Neutrophil (primary cell): Measurements from ENCODE around the gene KCND2.

Source experiments
- H3K27ac ChIP-seq: fragments of 200-600 bp; sonication (generic); 2 replicates; pipeline ENCODE4 v1.5.1; 2016; ENCODE audit warnings: mild to moderate bottlenecking, moderate library complexity
- H3K27me3 ChIP-seq: fragments of 200-600 bp; sonication (generic); 2 replicates; pipeline ENCODE4 v1.6.0; 2016; ENCODE audit warnings: mild to moderate bottlenecking
- H3K36me3 ChIP-seq: fragments of 200-600 bp; sonication (generic); 2 replicates; pipeline ENCODE4 v1.5.1; 2017
- H3K4me1 ChIP-seq, 2 experiments: fragments of 200-600 bp in 1 of 2; sonication (generic) in 1 of 2; 1 replicate in 1 of 2; 2 replicates in 1 of 2; pipeline versions ENCODE4 v1.5.1 to v1.6.1; 2013 to 2016; ENCODE audit warnings: low read depth in 1 of 2, low read length in 1 of 2, mild to moderate bottlenecking in 1 of 2, moderate library complexity in 1 of 2; ENCODE audit not compliant: control insufficient read depth in 1 of 2, insufficient read depth in 1 of 2
- H3K4me3 ChIP-seq, 2 experiments: fragments of 200-600 bp in 1 of 2; sonication (generic) in 1 of 2; 1 replicate in 1 of 2; 2 replicates in 1 of 2; pipeline ENCODE4 v1.5.1; 2013 to 2016; ENCODE audit warnings: low read depth in 1 of 2, low read length in 1 of 2, mild to moderate bottlenecking in 1 of 2, moderate library complexity in 1 of 2
- H3K9me3 ChIP-seq: fragments of 200-600 bp; sonication (generic); 2 replicates; pipeline ENCODE4 v1.5.1; 2016
- TF ChIP-seq, protein P1 (sequence below): fragments of 200-600 bp; sonication (generic); IDR thresholded peaks from 2 replicates; pipeline ENCODE4 v1.5.1; 2016; ENCODE audit warnings: antibody characterized with exemption

The KCND2 gene

DNA sequence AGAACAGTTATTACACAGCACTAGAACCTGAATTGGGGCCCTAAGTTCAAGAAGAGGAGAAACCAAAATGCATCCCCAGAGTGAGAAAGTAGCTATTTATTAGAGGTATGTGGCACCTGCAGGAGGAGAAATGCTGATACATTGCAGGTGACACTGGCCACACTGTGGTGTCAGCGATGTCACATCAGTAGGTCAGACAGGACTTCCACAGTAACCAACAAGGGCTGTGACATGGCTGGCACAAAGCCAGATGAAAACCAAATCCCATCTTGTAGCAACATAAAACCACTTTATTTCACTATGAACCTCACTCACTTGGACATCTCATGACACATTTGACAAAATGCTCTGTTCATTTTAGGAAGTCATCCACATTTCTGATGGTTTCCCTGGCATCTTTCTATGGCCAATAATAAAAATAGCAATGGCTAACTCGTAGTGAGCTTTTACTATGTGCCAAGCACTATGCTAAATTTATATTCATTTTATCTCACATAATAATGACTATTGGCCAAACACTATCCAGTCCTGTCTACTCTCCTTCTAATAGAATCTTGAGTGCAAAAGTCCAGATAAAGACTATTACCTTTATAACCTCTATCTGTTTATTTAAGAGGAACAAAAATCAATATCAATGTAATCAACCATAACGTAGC lies 430.7 kb downstream of the KCND2 start:
- Histone ChIP-seq H3K9me3 (no peaks in the 10 kb centered on the region), H3K27ac (no peak overlapping the region), H3K36me3 (no peaks in the 10 kb centered on the region), H3K27me3 (peaks cover 3% of the 10 kb centered on the region), H3K4me1 (no peaks in the 10 kb centered on the region), H3K4me3 (no peak overlapping the region)
- TF ChIP-seq, protein P1, sequence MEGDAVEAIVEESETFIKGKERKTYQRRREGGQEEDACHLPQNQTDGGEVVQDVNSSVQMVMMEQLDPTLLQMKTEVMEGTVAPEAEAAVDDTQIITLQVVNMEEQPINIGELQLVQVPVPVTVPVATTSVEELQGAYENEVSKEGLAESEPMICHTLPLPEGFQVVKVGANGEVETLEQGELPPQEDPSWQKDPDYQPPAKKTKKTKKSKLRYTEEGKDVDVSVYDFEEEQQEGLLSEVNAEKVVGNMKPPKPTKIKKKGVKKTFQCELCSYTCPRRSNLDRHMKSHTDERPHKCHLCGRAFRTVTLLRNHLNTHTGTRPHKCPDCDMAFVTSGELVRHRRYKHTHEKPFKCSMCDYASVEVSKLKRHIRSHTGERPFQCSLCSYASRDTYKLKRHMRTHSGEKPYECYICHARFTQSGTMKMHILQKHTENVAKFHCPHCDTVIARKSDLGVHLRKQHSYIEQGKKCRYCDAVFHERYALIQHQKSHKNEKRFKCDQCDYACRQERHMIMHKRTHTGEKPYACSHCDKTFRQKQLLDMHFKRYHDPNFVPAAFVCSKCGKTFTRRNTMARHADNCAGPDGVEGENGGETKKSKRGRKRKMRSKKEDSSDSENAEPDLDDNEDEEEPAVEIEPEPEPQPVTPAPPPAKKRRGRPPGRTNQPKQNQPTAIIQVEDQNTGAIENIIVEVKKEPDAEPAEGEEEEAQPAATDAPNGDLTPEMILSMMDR, result no peak

DNA sequence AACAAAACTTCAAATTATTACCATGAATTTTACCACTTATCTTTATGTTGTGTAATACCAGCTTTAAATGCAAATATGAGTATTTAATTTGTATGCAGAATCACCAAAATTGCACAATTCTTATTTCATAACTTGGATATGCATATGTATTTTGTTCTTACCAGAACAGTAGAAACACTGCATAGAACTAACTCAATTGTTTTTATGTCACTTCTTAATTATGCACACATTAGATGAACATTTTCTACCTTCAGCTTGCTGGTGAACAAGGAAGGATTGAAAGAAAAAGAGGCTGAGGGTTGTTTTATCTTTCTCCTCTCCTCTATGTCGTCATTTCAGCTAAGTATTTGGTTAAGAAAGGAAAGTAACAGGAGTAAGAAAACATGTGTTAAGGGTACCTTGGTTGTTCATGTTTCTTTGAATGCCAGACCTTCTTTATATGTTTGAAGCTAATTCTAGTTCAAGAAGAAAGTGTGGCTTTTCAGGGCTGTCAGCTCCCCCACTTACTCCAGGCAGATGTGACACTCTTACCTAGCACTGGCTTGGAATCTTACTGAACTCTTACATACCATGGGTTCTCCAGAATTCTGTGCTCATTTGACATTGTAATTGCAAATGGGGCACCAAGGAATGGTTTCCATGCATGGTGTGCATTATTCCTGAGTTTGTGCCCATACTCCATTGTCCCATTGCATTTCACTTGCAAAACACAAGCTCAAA lies 436.4 kb downstream of the KCND2 start:
- H3K36me3 ChIP-seq, result no peaks in the 10 kb centered on the region
- no peak overlapping the region for H3K4me3 ChIP-seq
- no peaks in the 10 kb centered on the region for H3K9me3 ChIP-seq
- no peaks in the 10 kb centered on the region for H3K4me1 ChIP-seq
- no peak overlapping the region for H3K27ac ChIP-seq
- TF ChIP-seq, protein P1, result no peak
- peaks cover 3% of the 10 kb centered on the region for H3K27me3 ChIP-seq

DNA sequence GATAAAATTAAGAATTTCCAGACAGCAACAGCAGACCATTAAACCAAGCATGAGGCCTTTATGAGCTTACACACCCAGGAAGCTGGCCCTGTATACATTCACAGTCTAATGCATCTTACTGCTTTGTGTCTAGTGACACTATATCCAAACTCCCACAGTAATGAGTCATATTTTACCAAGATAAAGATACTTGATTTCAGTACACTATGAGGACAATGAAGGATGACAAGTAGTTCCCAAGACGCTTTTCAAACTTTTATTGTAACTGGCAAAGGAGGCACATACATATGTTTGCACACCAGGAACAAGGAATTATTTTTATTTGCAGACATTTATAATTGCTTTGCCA lies 437.0 kb downstream of the KCND2 start:
- Histone ChIP-seq H3K27ac (no peak overlapping the region), H3K4me3 (no peak overlapping the region), H3K27me3 (peaks cover 3% of the 10 kb centered on the region), H3K4me1 (no peaks in the 10 kb centered on the region), H3K9me3 (no peaks in the 10 kb centered on the region), H3K36me3 (no peaks in the 10 kb centered on the region)
- TF ChIP-seq, protein P1, result no peak

DNA sequence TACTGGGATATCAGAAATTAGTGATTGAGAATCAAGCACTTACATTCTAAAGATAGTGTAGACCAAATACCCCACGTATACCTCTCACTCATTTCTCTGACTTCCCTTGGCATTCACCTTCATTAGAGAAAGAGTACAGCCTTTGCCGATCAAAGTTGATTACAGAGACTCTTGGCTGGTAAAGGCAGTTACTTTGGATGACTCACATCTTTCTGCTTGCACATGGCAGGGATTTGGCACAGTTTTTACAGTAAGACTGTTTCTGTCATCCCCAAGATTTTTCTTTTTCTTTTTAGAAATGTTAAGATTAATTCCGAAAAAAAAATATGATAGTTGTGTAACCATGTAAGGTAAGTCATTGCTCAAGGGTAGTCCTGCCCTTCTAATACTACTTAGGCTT lies 442.0 kb downstream of the KCND2 start:
- TF ChIP-seq, protein P1, result no peak
- Histone ChIP-seq H3K9me3 (no peaks in the 10 kb centered on the region), H3K4me1 (no peaks in the 10 kb centered on the region), H3K36me3 (no peaks in the 10 kb centered on the region), H3K4me3 (no peak overlapping the region), H3K27ac (no peak overlapping the region), H3K27me3 (peaks cover 9% of the 10 kb centered on the region)

DNA sequence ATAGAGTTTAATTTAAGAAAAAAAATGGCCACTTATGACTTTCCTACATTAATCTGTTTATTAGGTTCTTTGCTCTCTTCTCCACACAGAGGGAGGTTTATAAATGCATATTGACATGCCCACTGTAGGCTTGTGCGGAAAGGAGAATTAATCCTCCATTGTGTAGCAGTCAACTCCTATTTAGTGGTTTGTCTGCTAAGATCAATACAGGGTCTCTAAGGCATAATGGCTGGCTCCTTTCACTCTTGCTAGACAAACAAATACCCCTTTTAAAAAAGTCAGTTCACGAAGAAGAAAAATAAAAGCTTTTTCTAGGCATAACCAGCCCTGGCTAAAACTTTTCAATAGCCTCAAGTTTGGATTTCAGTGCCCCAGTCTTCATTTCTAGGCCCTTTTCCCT lies 443.3 kb downstream of the KCND2 start:
- Histone ChIP-seq H3K36me3 (no peaks in the 10 kb centered on the region), H3K4me1 (no peaks in the 10 kb centered on the region), H3K4me3 (no peak overlapping the region), H3K27me3 (peaks cover 16% of the 10 kb centered on the region), H3K9me3 (no peaks in the 10 kb centered on the region), H3K27ac (no peak overlapping the region)
- TF ChIP-seq, protein P1, result no peak
